T-helper 17 cell (primary cell): ENCODE data around the gene AMIGO3. TPM values are rescaled to one million over a fixed set of nuclear protein-coding genes. Genes with fewer than 3 reads are reported as not detected.
"Not testable (repeated sequence)": the region's sequence is repeated elsewhere in the genome, so short reads cannot be mapped to it uniquely, and the experiment has no call there.

Experiments
- ATAC-seq: fragments of 150-1000 bp; cut with Tn5 transposase; 2 replicates; pipeline ENCODE4 v1.10.0; 2021; ENCODE audit warnings: mild to moderate bottlenecking, moderate library complexity
- DNase-seq, 3 donors: peaks; one replicate each; pipeline versions ENCODE4 v3.0.0 to v3.0.0-alpha.2; 2020 to 2021
- H3K9me3 ChIP-seq: one replicate; pipeline ENCODE4 v1.7.0; 2013; ENCODE audit warnings: low read length, mild to moderate bottlenecking; ENCODE audit not compliant: control insufficient read depth, poor library complexity, severe bottlenecking
- H3K27ac Mint-ChIP-seq: one replicate; pipeline ENCODE4 v1.8.0; 2022; ENCODE audit warnings: mild to moderate bottlenecking, moderate library complexity, mixed read lengths
- H3K27me3 Mint-ChIP-seq: one replicate; pipeline ENCODE4 v1.8.0; 2022; ENCODE audit warnings: mixed read lengths
- H3K36me3 Mint-ChIP-seq: one replicate; pipeline ENCODE4 v1.8.0; 2022; ENCODE audit warnings: low read depth, mixed read lengths
- H3K4me1 Mint-ChIP-seq: one replicate; pipeline ENCODE4 v1.8.0; 2022; ENCODE audit warnings: mild to moderate bottlenecking, mixed read lengths
- H3K4me3 Mint-ChIP-seq: one replicate; pipeline ENCODE4 v1.8.0; 2022; ENCODE audit warnings: mild to moderate bottlenecking, moderate library complexity, mixed read lengths
- total RNA-seq, 4 donors: library from RNA in 2 of 4; stranded (reverse) in 2 of 4; gene quantifications; one replicate each; pipeline ENCODE4 v1.2.3 and lab custom pipeline; 2022 to 2026

Gene AMIGO3
- total RNA-seq, result under 1 TPM in 1 of 2 donors, not detected in 1; 0.99 TPM
- total RNA-seq (lab: John Stamatoyannopoulos, UW), result 0 to 0.08 reads per million in 2 donors

- peaks cover 26% of the 10 kb centered on the region for H3K4me1 Mint-ChIP-seq
- H3K9me3 ChIP-seq, result no peaks in the 10 kb centered on the region
- peak within 1 kb of the TSS; percentile 97 for H3K27ac Mint-ChIP-seq
- DNase-seq, result peak; percentile 82 to 89 (median 88)
- peak within 1 kb of the TSS; percentile 89 for H3K4me3 Mint-ChIP-seq
- peak; percentile 71 for ATAC-seq
- no peaks in the 10 kb centered on the region for H3K27me3 Mint-ChIP-seq
- no peaks in the 10 kb centered on the region for H3K36me3 Mint-ChIP-seq
These were observed at the start of gene AMIGO3 for GRCh38 chr3:49719214-49719884. Gene AMIGO3 (minus strand): TSS chr3:49719684. CDS start chr3:49719465, 219 bp downstream.

- Mint-ChIP-seq H3K4me3 (no peak overlapping the region), H3K36me3 (no peaks in the 10 kb centered on the region), H3K4me1 (peaks cover 13% of the 10 kb centered on the region), H3K27me3 (no peaks in the 10 kb centered on the region), H3K27ac (no peak overlapping the region)
- DNase-seq (no peak), ATAC-seq (no peak)
- no peaks in the 10 kb centered on the region for H3K9me3 ChIP-seq
These were observed 44.5 kb upstream of the AMIGO3 start for GRCh38 chr3:49763981-49764380.

- ATAC-seq (no peak), DNase-seq (no peak)
- H3K9me3 ChIP-seq, result no peaks in the 10 kb centered on the region
- H3K36me3 Mint-ChIP-seq, result no peaks in the 10 kb centered on the region
- no peak overlapping the region for H3K27ac Mint-ChIP-seq
- no peaks in the 10 kb centered on the region for H3K27me3 Mint-ChIP-seq
- peaks cover 21% of the 10 kb centered on the region for H3K4me1 Mint-ChIP-seq
- H3K4me3 Mint-ChIP-seq, result no peak overlapping the region
These were observed 42.2 kb upstream of the AMIGO3 start for GRCh38 chr3:49761661-49762060.

GRCh38 chr3:49759226-49759625 is 39.7 kb upstream of the AMIGO3 start:
- H3K9me3 ChIP-seq, result no peaks in the 10 kb centered on the region
- no peaks in the 10 kb centered on the region for H3K36me3 Mint-ChIP-seq
- no peak overlapping the region for H3K4me3 Mint-ChIP-seq
- no peaks in the 10 kb centered on the region for H3K27me3 Mint-ChIP-seq
- DNase-seq (no peak), ATAC-seq (no peak)
- H3K27ac Mint-ChIP-seq, result no peak overlapping the region
- peaks cover 28% of the 10 kb centered on the region for H3K4me1 Mint-ChIP-seq

- Mint-ChIP-seq H3K27me3 (no peaks in the 10 kb centered on the region), H3K4me1 (peaks cover 39% of the 10 kb centered on the region), H3K4me3 (no peak overlapping the region), H3K36me3 (no peaks in the 10 kb centered on the region), H3K27ac (peak overlapping the region; percentile 78)
- no peaks in the 10 kb centered on the region for H3K9me3 ChIP-seq
- DNase-seq, result no peak
- no peak for ATAC-seq
These were observed 37.7 kb upstream of the AMIGO3 start for GRCh38 chr3:49757197-49757596.

GRCh38 chr3:49756036-49756435 is 36.6 kb upstream of the AMIGO3 start:
- H3K27ac Mint-ChIP-seq, result peak overlapping the region; percentile 78
- peaks cover 39% of the 10 kb centered on the region for H3K4me1 Mint-ChIP-seq
- ATAC-seq (no peak), DNase-seq (no peak)
- no peak overlapping the region for H3K4me3 Mint-ChIP-seq
- H3K27me3 Mint-ChIP-seq, result no peaks in the 10 kb centered on the region
- no peaks in the 10 kb centered on the region for H3K9me3 ChIP-seq
- no peaks in the 10 kb centered on the region for H3K36me3 Mint-ChIP-seq

- H3K4me3 Mint-ChIP-seq, result peak overlapping the region; percentile 33
- peak overlapping the region; percentile 29 for H3K27ac Mint-ChIP-seq
- no peaks in the 10 kb centered on the region for H3K9me3 ChIP-seq
- peaks cover 39% of the 10 kb centered on the region for H3K4me1 Mint-ChIP-seq
- no peaks in the 10 kb centered on the region for H3K36me3 Mint-ChIP-seq
- H3K27me3 Mint-ChIP-seq, result no peaks in the 10 kb centered on the region
- DNase-seq (no peak), ATAC-seq (no peak)
These were observed 35.1 kb upstream of the AMIGO3 start for GRCh38 chr3:49754536-49754935.

- Mint-ChIP-seq H3K4me1 (peaks cover 29% of the 10 kb centered on the region), H3K27me3 (no peaks in the 10 kb centered on the region), H3K27ac (no peak overlapping the region), H3K36me3 (peaks cover 2% of the 10 kb centered on the region), H3K4me3 (no peak overlapping the region)
- ATAC-seq (no peak), DNase-seq (no peak)
- H3K9me3 ChIP-seq, result no peaks in the 10 kb centered on the region
These were observed 32.0 kb upstream of the AMIGO3 start for GRCh38 chr3:49751501-49751900.

- Mint-ChIP-seq H3K4me3 (peak overlapping the region; percentile 12), H3K27me3 (no peaks in the 10 kb centered on the region), H3K4me1 (peaks cover 23% of the 10 kb centered on the region), H3K27ac (no peak overlapping the region), H3K36me3 (peaks cover 2% of the 10 kb centered on the region)
- H3K9me3 ChIP-seq, result no peaks in the 10 kb centered on the region
- ATAC-seq (no peak), DNase-seq (no peak)
These were observed 30.6 kb upstream of the AMIGO3 start for GRCh38 chr3:49750056-49750455.

GRCh38 chr3:49748874-49749273 is 29.4 kb upstream of the AMIGO3 start:
- ATAC-seq, H3K36me3 Mint-ChIP-seq: not testable (repeated sequence)
- peaks cover 21% of the 10 kb centered on the region for H3K4me1 Mint-ChIP-seq

GRCh38 chr3:49747792-49748480 is 28.5 kb upstream of the AMIGO3 start:
- peaks cover 4% of the 10 kb centered on the region for H3K36me3 Mint-ChIP-seq
- no peak for DNase-seq
- no peak for ATAC-seq
- peak overlapping the region; percentile 54 for H3K27ac Mint-ChIP-seq
- H3K4me1 Mint-ChIP-seq, result peaks cover 13% of the 10 kb centered on the region
- H3K4me3 Mint-ChIP-seq, result no peak overlapping the region
- no peaks in the 10 kb centered on the region for H3K27me3 Mint-ChIP-seq
- H3K9me3 ChIP-seq, result no peaks in the 10 kb centered on the region

More at GRCh38 chr3:49748874-49749273, 29.4 kb upstream of the AMIGO3 start:
- not testable (repeated sequence) for DNase-seq, H3K4me3 Mint-ChIP-seq, H3K27ac Mint-ChIP-seq, H3K27me3 Mint-ChIP-seq, H3K9me3 ChIP-seq

- DNase-seq (no peak), ATAC-seq (no peak)
- Mint-ChIP-seq H3K27ac (no peak overlapping the region), H3K36me3 (peaks cover 4% of the 10 kb centered on the region), H3K4me1 (peaks cover 13% of the 10 kb centered on the region), H3K27me3 (no peaks in the 10 kb centered on the region), H3K4me3 (no peak overlapping the region)
- H3K9me3 ChIP-seq, result no peaks in the 10 kb centered on the region
These were observed 26.5 kb upstream of the AMIGO3 start for GRCh38 chr3:49745986-49746385.

- DNase-seq, result no peak
- Mint-ChIP-seq H3K4me1 (peaks cover 11% of the 10 kb centered on the region), H3K4me3 (no peak overlapping the region), H3K27me3 (no peaks in the 10 kb centered on the region), H3K27ac (peak overlapping the region; percentile 78), H3K36me3 (peaks cover 11% of the 10 kb centered on the region)
- H3K9me3 ChIP-seq, result no peaks in the 10 kb centered on the region
- no peak for ATAC-seq
These were observed 20.9 kb upstream of the AMIGO3 start for GRCh38 chr3:49740427-49740826.
